Measurements from ENCODE around the gene FLT4. TPM values are rescaled to one million over a fixed set of nuclear protein-coding genes. Genes with fewer than 3 reads are reported as not detected.

Gene FLT4
- total RNA-seq, 1 donor from 2014 or later, result 3.8 TPM

- TF ChIP-seq CTCF (conservative IDR thresholded peaks at IDR 0.05; ENCODE audit: low read depth, low read length), result no peak
- no peak for DNase-seq (ENCODE audit: low read depth)
- H3K4me3 ChIP-seq (ENCODE audit: low read depth, low read length), result no peak overlapping the region
Measured at GRCh38 chr5:180628827-180629750, 20.3 kb downstream of the FLT4 start.

- no peak for TF ChIP-seq CTCF (conservative IDR thresholded peaks at IDR 0.05; ENCODE audit: low read depth, low read length)
- DNase-seq (ENCODE audit: low read depth), result no peak
Measured at GRCh38 chr5:180628211-180628610, 21.2 kb downstream of the FLT4 start.

GRCh38 chr5:180627386-180628120, 21.8 kb downstream of the FLT4 start:
- H3K4me3 ChIP-seq (ENCODE audit: low read depth, low read length), result no peak overlapping the region
- no peak for DNase-seq (ENCODE audit: low read depth)
- no peak for TF ChIP-seq CTCF (conservative IDR thresholded peaks at IDR 0.05; ENCODE audit: low read depth, low read length)

More at GRCh38 chr5:180628211-180628610, 21.2 kb downstream of the FLT4 start:
- no peak overlapping the region for H3K4me3 ChIP-seq (ENCODE audit: low read depth, low read length)

- DNase-seq (ENCODE audit: low read depth), result no peak
- no peak overlapping the region for H3K4me3 ChIP-seq (ENCODE audit: low read depth, low read length)
- no peak for TF ChIP-seq CTCF (conservative IDR thresholded peaks at IDR 0.05; ENCODE audit: low read depth, low read length)
Measured at GRCh38 chr5:180626661-180627385, 22.6 kb downstream of the FLT4 start.

GRCh38 chr5:180625791-180626660, 23.4 kb downstream of the FLT4 start:
- DNase-seq (ENCODE audit: low read depth), result no peak
- no peak for TF ChIP-seq CTCF (conservative IDR thresholded peaks at IDR 0.05; ENCODE audit: low read depth, low read length)
- no peak overlapping the region for H3K4me3 ChIP-seq (ENCODE audit: low read depth, low read length)

Measured in epithelial cell of proximal tubule (primary cell).